ENCODE data around the gene BAZ2B. TPM values are rescaled to one million over a fixed set of nuclear protein-coding genes. Genes with fewer than 3 reads are reported as not detected.
"Not testable (repeated sequence)": the region's sequence is repeated elsewhere in the genome, so short reads cannot be mapped to it uniquely, and the experiment has no call there.

BAZ2B gene
- total RNA-seq, 1 experiment from 2014 or later: 33.0 TPM

- TF ChIP-seq, protein P1, sequence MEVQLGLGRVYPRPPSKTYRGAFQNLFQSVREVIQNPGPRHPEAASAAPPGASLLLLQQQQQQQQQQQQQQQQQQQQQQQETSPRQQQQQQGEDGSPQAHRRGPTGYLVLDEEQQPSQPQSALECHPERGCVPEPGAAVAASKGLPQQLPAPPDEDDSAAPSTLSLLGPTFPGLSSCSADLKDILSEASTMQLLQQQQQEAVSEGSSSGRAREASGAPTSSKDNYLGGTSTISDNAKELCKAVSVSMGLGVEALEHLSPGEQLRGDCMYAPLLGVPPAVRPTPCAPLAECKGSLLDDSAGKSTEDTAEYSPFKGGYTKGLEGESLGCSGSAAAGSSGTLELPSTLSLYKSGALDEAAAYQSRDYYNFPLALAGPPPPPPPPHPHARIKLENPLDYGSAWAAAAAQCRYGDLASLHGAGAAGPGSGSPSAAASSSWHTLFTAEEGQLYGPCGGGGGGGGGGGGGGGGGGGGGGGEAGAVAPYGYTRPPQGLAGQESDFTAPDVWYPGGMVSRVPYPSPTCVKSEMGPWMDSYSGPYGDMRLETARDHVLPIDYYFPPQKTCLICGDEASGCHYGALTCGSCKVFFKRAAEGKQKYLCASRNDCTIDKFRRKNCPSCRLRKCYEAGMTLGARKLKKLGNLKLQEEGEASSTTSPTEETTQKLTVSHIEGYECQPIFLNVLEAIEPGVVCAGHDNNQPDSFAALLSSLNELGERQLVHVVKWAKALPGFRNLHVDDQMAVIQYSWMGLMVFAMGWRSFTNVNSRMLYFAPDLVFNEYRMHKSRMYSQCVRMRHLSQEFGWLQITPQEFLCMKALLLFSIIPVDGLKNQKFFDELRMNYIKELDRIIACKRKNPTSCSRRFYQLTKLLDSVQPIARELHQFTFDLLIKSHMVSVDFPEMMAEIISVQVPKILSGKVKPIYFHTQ (CRISPR knock-in tag; IDR thresholded peaks at IDR 0.05): no peak
- TF ChIP-seq GRHL2 (CRISPR knock-in tag; IDR thresholded peaks at IDR 0.05; ENCODE audit: insufficient replicate concordance, severe bottlenecking) (no peak), EMX1 (CRISPR knock-in tag; IDR thresholded peaks at IDR 0.05) (no peak), AFF4 (CRISPR knock-in tag; IDR thresholded peaks at IDR 0.05; ENCODE audit: borderline replicate concordance) (no peak), NFYB (CRISPR knock-in tag; conservative IDR thresholded peaks at IDR 0.05; ENCODE audit: low read depth) (no peak)
- TF ChIP-seq, protein P2, sequence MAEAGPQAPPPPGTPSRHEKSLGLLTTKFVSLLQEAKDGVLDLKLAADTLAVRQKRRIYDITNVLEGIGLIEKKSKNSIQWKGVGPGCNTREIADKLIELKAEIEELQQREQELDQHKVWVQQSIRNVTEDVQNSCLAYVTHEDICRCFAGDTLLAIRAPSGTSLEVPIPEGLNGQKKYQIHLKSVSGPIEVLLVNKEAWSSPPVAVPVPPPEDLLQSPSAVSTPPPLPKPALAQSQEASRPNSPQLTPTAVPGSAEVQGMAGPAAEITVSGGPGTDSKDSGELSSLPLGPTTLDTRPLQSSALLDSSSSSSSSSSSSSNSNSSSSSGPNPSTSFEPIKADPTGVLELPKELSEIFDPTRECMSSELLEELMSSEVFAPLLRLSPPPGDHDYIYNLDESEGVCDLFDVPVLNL (CRISPR knock-in tag; IDR thresholded peaks at IDR 0.05; ENCODE audit: borderline replicate concordance, low read depth): no peak
These were observed 76.6 kb downstream of the BAZ2B start (continued) for GRCh38 chr2:159539701-159540100.

DNA sequence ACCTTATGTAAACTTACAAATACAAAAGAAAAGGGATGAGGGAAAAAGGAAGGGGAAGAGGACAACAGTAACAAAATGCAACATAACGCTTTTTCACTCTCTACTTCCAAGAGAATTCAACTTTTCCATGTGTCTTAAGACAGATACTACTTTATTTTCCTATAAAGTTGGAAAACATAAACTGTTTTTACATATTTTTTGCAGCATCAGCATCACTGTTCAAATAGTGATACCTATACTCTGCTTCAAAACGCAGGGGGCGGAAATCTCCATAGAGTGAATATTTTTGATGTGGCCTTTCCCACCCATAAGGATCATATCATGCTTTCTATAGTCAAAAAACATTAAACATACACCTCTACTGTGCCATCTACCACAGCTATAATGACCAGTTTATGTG lies 77.5 kb downstream of the BAZ2B start:
- H3K27ac Mint-ChIP-seq: no peak overlapping the region

GRCh38 chr2:159535261-159535660 lies 81.1 kb downstream of the BAZ2B start:
- H3K9me3 Mint-ChIP-seq; H3K27ac Mint-ChIP-seq; H3K27me3 Mint-ChIP-seq (ENCODE audit: low read depth); H3K4me3 Mint-ChIP-seq; ATAC-seq; H3K4me1 Mint-ChIP-seq; DNase-seq (ENCODE audit: low spot score); CTCF ChIA-PET; POLR2A ChIA-PET; H3K36me3 Mint-ChIP-seq: not testable (repeated sequence)

More for the DNA sequence above, 77.5 kb downstream of the BAZ2B start:
- no peaks in the 10 kb centered on the region for H3K9me3 Mint-ChIP-seq
- no peak overlapping the region for H3K4me3 Mint-ChIP-seq
- DNase-seq (ENCODE audit: low spot score) (no peak), ATAC-seq (no peak)
- H3K36me3 Mint-ChIP-seq: peaks cover 4% of the 10 kb centered on the region; the same call in 1 of the 2 replicates
- ChIA-PET POLR2A (no interaction called here), CTCF (no interaction called here)
- TF ChIP-seq FOXP1 (CRISPR knock-in tag; IDR thresholded peaks at IDR 0.05; ENCODE audit: borderline replicate concordance) (no peak), HMGA2 (CRISPR knock-in tag; IDR thresholded peaks at IDR 0.05) (no peak), EMX1 (CRISPR knock-in tag; IDR thresholded peaks at IDR 0.05) (no peak), ZNF138 (CRISPR knock-in tag; conservative IDR thresholded peaks at IDR 0.05) (no peak), GRHL2 (CRISPR knock-in tag; IDR thresholded peaks at IDR 0.05; ENCODE audit: insufficient replicate concordance, severe bottlenecking) (no peak)
- TF ChIP-seq, protein P3, sequence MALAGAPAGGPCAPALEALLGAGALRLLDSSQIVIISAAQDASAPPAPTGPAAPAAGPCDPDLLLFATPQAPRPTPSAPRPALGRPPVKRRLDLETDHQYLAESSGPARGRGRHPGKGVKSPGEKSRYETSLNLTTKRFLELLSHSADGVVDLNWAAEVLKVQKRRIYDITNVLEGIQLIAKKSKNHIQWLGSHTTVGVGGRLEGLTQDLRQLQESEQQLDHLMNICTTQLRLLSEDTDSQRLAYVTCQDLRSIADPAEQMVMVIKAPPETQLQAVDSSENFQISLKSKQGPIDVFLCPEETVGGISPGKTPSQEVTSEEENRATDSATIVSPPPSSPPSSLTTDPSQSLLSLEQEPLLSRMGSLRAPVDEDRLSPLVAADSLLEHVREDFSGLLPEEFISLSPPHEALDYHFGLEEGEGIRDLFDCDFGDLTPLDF (CRISPR knock-in tag; IDR thresholded peaks at IDR 0.05): no peak
- TF ChIP-seq, protein P4, sequence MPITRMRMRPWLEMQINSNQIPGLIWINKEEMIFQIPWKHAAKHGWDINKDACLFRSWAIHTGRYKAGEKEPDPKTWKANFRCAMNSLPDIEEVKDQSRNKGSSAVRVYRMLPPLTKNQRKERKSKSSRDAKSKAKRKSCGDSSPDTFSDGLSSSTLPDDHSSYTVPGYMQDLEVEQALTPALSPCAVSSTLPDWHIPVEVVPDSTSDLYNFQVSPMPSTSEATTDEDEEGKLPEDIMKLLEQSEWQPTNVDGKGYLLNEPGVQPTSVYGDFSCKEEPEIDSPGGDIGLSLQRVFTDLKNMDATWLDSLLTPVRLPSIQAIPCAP (CRISPR knock-in tag; IDR thresholded peaks at IDR 0.05): no peak
- H3K4me1 Mint-ChIP-seq: no peaks in the 10 kb centered on the region
- H3K27me3 Mint-ChIP-seq (ENCODE audit: low read depth): no peaks in the 10 kb centered on the region

All from WTC11 (cell line).